Germinal center (tissue), 1 donor: Measurements from ENCODE around the gene WDR18.
"Not testable (repeated sequence)": the region's sequence is repeated elsewhere in the genome, so short reads cannot be mapped to it uniquely, and the experiment has no call there.

Source experiments
- DNase-seq: peaks from one replicate; pipeline ENCODE4 v3.0.0; 2012; ENCODE audit warnings: mixed read lengths, low spot score

WDR18 gene

GRCh38 chr19:950352-951066, 33.6 kb upstream of the WDR18 start:
- DNase-seq = no peak

- no peak for DNase-seq
Measured at GRCh38 chr19:952049-952679, 32.0 kb upstream of the WDR18 start.

GRCh38 chr19:952680-953444, 31.3 kb upstream of the WDR18 start:
- DNase-seq = no peak

- DNase-seq = no peak
Measured at GRCh38 chr19:953445-954271, 30.5 kb upstream of the WDR18 start.

GRCh38 chr19:954272-954671, 29.9 kb upstream of the WDR18 start:
- no peak for DNase-seq

- DNase-seq = peak; percentile 40
Measured at GRCh38 chr19:954672-955494, 29.3 kb upstream of the WDR18 start.

GRCh38 chr19:955803-956765, 28.1 kb upstream of the WDR18 start:
- no peak for DNase-seq

- DNase-seq = no peak
Measured at GRCh38 chr19:956766-957440, 27.2 kb upstream of the WDR18 start.

GRCh38 chr19:957578-957977, 26.6 kb upstream of the WDR18 start:
- DNase-seq = not testable (repeated sequence)

- no peak for DNase-seq
Measured at GRCh38 chr19:958967-959855, 24.9 kb upstream of the WDR18 start.

GRCh38 chr19:960020-960419, 24.1 kb upstream of the WDR18 start:
- DNase-seq = no peak

GRCh38 chr19:960601-960938, 23.6 kb upstream of the WDR18 start:
- DNase-seq = no peak

- DNase-seq = no peak
Measured at GRCh38 chr19:961866-962620, 22.1 kb upstream of the WDR18 start.

- DNase-seq = no peak
Measured at GRCh38 chr19:962683-963400, 21.3 kb upstream of the WDR18 start.

- DNase-seq = no peak
Measured at GRCh38 chr19:963486-963951, 20.6 kb upstream of the WDR18 start.

- DNase-seq = no peak
Measured at GRCh38 chr19:964116-964520, 20.0 kb upstream of the WDR18 start.
